HG02840 (cell line): Measurements from ENCODE around the gene RNF152.

Experiments
- ATAC-seq: cut with Tn5 transposase; IDR thresholded peaks from one replicate; pipeline ENCODE4 v1.9.1; 2021; ENCODE audit warnings: mild to moderate bottlenecking, moderate library complexity, moderate number of reproducible peaks; ENCODE audit not compliant: unreplicated experiment, low FRiP score

Gene RNF152

DNA sequence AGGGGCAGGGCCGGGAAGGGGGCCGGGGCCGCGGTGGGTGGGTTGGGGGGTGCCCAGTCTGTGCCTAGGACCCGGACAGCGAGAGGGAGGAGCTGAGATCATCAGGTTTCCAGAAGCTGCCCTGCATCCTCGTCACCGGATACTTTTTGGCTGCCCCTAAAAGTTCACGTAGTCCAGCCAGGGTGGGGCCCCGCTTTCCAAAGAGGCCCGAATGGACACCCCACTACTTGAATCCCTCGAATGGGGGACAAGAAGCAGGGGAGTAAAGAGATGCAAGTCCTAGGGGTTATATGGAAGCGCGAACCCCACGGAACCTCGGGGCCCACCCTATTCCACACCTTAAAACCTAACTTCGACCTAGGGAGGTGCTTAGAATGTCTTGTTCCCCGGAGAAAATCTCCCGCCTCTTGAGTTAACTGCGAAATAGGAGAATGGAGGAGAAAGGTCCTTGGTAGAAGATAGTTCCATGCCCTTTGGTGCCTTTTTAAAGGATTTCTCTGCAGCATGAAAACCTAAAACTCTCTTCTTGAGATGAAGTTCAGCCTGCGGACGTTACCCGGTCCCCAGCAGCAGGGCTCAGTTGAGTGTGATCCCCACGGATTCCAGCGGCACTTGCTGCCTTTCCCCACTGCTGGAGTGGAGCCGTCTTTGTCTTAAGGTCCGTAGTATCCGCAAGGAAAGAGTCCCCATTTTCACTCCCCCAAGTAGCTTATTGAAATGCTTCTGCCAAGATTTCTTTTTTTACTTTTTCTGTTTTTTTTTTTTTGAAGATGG lies 2.1 kb upstream of the RNF152 start:
- no peak for ATAC-seq

DNA sequence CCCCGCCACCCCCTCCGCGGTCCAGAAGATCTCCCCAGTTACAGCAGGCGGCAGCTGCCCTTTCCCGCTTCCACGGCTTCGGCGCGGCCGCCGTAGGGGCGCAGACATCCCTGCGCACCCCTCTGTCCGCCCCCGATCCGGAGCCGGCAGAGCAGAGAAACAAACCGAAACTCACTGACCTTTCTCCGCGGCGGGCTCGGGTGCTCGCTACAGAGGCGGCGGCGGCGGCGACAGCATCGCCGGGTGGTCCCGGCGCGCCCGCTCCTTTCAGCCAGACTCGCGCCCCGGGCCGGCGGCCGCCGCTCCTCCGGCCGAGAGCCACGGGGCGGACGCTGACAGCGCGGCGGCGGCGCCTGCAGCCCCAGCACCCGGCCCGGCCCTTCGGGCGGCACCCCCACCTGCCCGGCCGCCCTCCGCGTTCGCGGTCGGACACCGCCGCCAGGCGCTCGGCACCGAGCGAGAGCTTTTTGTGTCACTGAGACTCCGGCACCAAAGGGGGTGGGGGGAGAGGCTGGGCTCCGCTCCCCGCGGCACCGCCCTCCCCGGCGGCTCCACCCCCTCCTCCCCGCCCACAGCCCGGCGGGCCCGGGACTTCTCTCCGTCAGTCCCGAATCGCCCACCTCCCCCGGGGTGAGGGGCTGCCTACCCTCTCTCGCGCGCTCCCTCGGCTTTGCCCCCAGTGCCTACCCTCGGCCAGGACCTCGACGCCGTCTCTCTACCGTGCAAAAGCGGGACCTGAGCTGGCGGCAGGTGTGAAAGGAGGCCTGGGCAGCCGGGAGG lies 1.4 kb upstream of the RNF152 start:
- peak; percentile 75 for ATAC-seq

DNA sequence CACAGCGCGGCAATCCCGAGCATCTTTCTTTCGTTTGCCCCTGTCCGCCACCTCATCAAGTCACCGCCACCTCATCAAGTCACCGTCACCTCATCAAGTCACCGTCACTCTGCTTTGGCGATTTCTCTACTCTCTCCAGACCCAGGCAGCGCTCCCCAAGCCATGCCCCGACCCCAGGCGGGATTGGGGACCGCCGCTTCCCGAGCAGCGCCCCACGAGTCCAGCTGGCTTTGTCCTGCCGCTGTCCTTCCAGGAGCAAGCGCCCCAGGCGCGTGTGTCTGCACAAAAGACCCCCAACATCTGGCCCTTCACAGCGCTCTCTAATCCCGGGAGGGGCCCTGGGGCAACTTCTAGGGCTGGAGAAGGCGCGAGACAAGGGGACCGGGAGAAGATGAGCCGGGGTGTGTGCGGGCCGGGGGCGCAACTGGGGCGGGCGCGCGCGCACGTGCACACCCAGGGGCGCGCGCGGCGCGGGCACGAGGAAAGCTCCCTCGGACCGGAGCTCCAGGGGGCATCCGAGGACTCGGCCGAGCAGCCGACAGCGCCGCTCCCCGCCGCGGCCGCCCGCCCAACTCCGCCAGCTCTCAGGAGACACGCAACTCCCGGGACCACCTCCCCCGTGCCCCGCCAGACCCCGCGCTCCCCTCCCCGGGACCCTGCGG lies 633 bp upstream of the RNF152 start:
- ATAC-seq, result peak; percentile 13

DNA sequence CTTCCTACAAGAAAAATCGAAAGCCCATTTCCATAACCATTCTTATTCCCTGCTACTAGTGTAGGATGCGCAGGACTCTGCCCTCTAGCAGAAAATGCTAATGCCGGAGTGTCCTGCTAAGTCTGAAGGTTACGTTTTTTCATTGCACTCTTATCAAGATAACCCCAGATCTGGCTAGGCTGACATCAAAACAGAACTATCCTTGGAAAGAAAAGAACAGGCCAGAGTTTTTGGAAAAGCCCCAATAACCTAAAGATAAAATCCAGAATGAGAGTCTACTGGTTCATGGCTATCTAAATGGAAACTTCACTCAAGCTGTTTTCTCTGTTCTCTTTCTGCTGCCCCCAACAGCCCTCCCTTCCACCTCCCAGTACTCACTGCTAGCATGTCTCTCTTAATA lies 913 bp downstream of the RNF152 start:
- no peak for ATAC-seq

DNA sequence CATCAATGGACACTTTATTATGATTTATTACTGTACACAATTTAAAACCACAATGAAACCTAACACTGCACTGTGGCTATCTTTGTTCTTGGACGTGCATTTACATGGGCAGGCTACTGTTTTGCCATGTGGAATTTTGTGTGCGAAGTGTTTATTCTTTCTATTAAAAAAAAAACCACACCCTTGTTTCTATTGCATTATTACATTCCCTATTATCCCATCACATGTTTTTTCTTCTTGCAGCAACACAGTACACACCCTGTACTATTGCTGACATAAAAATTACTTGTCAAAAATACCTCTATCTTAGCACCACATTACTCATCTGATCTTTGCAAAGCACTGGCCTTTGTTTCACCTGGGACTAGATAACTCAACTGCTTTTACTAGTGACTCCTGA lies 1.5 kb downstream of the RNF152 start:
- no peak for ATAC-seq

DNA sequence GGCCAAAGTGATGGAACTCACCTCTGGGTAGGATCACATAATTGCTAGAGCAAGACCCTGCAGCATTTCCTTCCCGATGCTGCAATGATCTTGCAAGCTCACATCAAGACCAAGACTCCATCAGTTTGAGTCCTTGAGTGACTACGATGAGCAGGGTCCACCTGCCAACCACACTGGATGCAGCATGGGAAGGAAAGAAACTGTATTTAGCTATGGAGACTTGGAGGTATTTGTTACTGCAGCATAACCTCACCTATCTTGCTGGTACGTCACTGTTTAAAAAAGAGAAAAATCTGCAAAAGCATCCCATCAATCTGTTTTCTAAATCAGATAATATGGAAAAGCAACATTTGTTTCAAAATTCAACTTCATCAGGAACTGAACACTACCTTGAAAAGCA lies 2.5 kb downstream of the RNF152 start:
- no peak for ATAC-seq

DNA sequence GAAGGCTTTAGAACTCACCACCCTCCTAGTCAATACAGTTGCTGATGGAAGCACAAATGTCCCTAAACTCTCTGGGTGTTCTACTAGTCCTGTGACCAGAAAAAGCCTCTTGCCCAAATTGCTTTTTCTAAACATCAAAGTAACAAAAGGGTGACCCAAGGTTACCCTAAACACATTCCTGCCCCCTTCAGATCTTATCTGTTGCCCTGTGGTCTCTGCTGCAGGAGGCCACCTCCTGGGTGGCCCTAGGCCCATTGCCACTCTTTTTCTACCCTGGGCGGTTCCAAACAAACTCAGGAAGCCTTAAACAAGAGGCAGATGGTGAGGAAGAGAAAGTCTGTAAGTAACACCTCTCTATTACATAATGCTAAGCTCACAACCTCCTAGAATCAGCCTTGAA lies 3.3 kb downstream of the RNF152 start:
- no peak for ATAC-seq

DNA sequence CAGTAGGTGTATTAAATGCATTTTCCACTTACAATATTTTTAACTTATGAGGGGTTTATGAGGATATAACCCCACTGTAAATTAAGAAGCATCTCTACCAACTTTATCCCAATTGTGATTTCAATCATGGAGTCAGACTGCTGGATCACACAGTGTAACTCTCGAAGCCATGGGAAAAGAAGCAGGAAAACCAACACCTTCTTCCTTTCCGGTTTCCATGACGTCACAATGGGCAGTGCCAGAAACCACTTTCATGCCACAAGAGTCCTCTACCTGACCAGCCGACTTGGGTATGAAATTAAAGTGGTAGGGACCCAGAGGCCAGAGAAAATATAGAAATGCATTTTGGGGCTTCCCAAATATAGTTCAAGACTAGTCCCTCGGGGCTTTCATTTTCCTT lies 4.2 kb downstream of the RNF152 start:
- ATAC-seq, result no peak

DNA sequence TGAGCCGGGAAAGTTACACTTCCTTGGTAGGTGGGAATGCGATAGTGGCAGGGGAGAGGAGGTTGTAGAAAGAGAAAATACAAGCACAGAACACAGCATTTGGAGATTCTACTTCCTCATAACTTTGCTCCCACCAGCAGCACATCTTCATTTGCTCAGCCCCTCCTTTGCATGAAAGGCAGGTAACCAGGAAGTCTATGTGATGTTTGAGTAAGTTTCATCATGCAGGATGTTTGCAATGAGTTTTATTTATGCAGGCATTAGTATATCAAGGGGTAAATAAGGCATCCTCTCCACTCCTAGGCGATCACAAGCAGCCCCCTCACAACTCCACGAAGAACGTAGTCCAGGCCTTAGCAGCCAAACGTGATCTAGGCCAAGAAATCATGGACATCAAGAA lies 5.0 kb downstream of the RNF152 start:
- ATAC-seq, result no peak

DNA sequence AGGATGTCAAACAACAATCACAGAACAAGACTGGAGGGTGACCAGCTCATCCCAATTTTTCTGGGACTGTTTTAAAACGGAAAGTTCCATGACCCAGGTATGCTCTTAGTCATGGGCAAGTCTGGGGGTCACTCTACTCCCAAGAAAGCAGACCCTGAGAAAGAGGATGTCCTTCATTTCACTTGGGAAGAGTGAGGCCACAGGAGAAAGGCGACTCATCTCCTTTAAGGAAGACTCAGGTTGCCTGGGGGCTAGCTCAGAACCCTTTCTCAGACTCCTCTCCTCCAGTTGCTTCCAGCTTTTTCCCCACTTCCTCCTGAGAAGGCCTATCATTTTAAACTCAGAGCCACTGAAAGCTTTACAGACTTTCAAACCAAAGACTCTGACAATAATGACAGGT lies 9.3 kb downstream of the RNF152 start:
- ATAC-seq, result no peak

DNA sequence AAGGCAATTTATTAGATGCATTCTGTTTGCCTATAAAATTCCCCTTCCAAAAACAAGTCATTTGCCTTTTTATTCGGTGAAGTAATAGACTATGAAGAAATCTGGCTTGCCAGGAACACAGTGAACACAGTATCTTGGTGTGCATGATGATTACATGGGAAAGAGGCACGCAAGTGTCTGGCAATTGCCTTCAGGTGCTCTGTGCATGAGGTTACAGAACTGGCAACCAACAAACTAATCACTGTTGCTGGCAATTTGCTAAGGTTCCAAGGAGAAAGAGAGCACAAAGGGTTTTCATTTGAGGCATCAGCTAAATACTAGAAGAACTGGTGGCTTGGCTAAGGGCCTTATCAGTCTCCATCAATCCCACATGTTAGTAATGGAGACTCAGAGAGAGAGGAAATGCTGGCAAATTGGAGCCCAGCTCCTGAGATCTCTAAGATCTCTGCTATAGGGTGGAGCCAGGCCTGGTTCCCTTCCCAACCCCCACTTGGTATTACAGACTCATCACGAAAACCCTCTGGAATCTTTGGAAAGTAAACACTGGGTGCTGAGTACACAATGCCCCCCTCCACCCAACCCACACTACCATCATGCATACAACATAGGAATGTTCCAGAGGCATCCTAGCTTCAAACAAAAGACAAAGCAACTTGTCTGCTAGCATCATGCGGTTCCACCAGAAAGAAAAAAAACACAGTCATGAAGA lies 10.4 kb downstream of the RNF152 start:
- ATAC-seq, result no peak

DNA sequence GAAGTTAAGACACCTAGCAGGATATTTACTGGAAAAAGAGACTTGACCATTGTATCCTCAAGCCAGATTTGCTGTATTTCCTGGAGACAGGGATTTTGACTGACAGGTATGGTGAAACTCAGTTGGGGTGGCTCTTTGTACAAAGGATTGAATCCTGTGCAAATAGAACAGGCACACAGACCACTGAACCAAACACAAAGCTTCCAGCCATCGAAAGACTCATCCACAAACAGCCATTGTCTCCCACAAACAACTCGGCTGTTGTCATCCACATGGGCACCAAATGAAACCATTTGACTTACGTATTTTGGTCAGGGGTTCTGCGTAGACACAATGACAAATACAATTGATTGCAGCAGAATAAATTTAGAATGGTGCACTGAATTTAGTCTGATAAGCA lies 15.9 kb downstream of the RNF152 start:
- no peak for ATAC-seq

DNA sequence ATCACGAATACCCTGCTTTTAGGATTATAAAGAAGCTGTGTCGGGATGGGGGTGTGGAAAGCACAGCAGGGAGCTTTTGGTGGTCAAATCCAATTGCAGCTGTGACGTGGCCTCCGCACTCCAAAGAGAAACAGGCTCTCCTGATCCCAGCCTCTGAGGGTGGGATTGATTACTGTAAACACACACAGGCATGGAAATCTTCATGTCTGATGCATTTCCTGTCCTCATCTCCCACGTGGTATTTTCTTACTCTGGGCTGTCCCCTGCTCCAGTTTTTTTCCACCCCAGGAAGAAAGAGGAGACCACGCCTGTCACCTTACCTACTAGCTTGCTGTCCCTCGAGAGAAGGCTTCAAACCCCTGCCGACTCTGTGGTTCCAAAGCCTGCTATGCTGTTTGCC lies 22.7 kb downstream of the RNF152 start:
- no peak for ATAC-seq

DNA sequence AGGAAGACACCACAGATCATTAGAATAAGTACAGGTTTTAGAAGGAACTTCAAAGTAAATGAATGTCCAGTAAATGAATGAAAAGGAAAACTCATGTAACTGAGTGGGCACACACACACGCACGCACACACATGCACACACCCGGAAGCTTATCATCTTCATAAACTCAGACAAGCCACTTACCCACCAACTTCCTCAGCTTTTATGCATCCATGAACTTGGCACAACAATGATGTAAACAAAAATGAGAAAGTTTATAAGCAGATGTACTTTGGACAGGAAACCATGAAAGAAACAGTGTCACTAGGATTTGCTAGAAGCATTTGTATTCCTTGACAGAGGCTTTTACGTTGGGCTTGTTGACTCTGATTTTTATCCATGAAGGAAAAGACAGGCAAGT lies 23.2 kb downstream of the RNF152 start:
- no peak for ATAC-seq

DNA sequence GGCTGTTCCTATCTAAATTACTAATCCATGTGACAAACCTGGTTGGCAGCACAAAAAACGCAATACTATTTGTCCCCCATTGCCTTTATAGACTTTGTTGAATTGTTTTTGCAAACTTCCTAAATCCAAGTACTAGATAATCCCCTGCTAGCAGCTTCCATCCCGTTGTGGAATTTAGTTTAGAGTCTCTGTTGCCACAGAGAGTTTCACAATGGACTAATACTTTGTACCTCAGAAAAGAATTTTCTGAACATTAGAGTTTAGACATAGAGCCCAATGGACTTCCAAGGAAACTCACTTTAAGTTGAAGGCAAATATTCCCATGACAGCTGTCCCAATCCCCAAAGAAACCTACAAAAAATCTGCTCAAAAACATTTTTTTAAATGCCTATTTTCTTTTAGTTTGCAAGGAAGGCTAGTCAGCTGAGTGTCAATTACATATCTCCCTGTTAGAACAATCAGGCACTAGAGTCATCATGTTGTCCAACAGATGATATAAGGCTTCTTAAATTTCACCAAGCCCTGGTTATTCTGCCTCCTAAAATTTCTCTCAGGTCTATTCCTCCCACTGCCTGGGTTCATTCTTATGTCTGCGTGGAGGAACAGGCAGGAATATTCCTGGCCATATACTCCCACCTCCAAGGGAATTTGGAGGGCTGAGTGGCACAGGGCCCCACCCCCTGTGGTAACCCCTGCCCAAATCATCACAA lies 27.2 kb downstream of the RNF152 start:
- no peak for ATAC-seq

DNA sequence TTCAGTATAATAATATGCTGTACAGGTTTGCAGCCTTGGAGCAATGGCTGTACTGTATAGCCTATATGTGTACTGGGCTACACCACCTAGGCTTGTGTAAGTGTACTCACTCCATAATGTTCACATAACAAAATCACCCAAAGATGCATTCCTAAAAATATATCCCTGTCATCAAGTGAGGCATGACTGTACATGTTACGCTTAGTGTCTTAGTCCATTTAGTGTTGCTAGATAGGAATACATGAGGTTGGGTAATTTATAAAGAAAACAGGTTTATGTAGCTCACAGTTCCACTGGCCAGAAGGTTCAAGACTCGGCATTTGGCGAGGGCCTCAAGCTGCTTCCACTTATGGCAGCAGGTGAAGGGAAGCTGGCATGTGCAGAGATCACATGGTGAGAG lies 31.4 kb downstream of the RNF152 start:
- no peak for ATAC-seq

DNA sequence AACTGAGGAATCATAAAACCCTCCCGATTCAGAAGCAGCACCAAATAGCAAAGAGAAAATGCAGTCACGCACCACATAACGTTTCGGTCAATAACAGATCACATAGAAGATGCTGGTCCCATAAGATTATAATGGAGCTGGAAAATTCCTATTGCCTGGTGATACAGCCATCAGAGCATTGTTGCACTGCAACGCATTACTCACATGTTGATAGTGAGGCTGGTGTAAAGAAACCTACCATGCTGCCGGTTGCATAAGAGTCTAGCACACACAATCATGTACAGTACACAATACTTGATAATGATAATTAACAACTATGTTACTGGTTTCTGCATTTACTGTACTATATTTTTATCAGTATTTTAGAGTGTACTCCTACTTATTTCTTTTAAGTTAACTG lies 32.5 kb downstream of the RNF152 start:
- ATAC-seq, result no peak

DNA sequence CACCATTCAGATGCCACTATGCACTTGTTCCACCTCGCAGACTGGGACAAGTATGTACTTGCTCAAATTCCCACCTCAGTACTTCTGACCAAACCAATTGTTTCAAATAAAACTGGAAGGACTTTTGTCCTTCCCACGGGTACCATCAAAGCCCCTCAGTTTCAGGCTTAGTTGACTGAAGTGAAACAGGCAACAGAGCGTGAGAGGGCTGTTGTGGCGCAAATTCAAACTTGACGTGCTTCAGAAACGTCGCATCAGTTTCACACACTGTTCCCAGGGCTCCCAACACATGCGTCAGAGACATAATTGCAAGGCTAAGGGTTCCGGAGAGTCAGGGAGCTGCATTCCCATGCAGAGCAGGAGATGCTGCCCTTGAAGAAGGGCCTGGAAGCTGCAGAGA lies 33.7 kb downstream of the RNF152 start:
- ATAC-seq, result no peak

DNA sequence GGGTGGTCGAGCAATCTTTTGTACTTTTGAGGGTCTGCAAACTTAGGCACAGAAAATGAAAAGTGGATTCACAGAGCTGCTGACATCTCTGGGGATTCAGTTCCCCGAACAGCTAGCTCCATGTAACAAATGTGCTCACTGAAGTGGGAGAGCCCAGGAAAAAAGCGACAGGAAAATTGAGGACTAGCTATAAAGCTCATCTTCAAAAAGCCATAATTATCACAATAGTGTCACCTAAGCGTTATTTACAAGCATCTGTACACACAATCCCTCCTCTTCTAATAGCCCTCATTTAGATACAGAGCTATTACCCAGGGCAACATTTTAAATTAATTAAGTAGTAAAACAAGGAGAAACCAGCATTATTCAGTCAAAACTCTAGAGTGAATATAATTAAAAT lies 36.1 kb downstream of the RNF152 start:
- no peak for ATAC-seq
